Neural cell (in vitro differentiated cells): ENCODE data around the gene PHETA2.

Experiments used
- EP300 ChIP-seq: fragments of 450-650 bp; conservative IDR thresholded peaks from 2 replicates; pipeline ENCODE4 v1.6.1; 2014; ENCODE audit warnings: antibody characterized with exemption, mild to moderate bottlenecking, moderate library complexity; ENCODE audit not compliant: poor library complexity, severe bottlenecking
- EZH2 ChIP-seq: fragments of 200-600, 300-800 bp; shearing (Covaris generic), sonication (generic); IDR thresholded peaks from 2 replicates; pipeline ENCODE4 v1.6.1; 2014; ENCODE audit warnings: antibody characterized with exemption, low read length, borderline replicate concordance, mild to moderate bottlenecking; ENCODE audit not compliant: insufficient read depth, poor library complexity, severe bottlenecking
- MXI1 ChIP-seq: fragments of 450-650 bp; conservative IDR thresholded peaks from 2 replicates; pipeline ENCODE4 v1.6.1; 2014; ENCODE audit warnings: antibody characterized with exemption, mild to moderate bottlenecking; ENCODE audit not compliant: poor library complexity, severe bottlenecking
- POLR2AphosphoS5 ChIP-seq: IDR thresholded peaks from 2 replicates; pipeline ENCODE4 v1.6.1; 2012
- RAD21 ChIP-seq: fragments of 450-650 bp; conservative IDR thresholded peaks from 2 replicates; pipeline ENCODE4 v1.6.1; 2014; ENCODE audit warnings: antibody characterized with exemption, mild to moderate bottlenecking, moderate library complexity
- SMC3 ChIP-seq: fragments of 450-650 bp; conservative IDR thresholded peaks from 2 replicates; pipeline ENCODE4 v1.6.1; 2014; ENCODE audit warnings: antibody characterized with exemption, mild to moderate bottlenecking, moderate library complexity; ENCODE audit not compliant: poor library complexity
- TF ChIP-seq, protein P1 (sequence below): fragments of 450-650 bp; IDR thresholded peaks from 2 replicates; pipeline ENCODE4 v1.5.1; 2014; ENCODE audit warnings: antibody characterized with exemption, mild to moderate bottlenecking, moderate library complexity; ENCODE audit not compliant: poor library complexity, severe bottlenecking
- TF ChIP-seq, protein P2 (sequence below): IDR thresholded peaks from 2 replicates; pipeline ENCODE4 v1.6.1; 2012; ENCODE audit warnings: borderline replicate concordance

DNA sequence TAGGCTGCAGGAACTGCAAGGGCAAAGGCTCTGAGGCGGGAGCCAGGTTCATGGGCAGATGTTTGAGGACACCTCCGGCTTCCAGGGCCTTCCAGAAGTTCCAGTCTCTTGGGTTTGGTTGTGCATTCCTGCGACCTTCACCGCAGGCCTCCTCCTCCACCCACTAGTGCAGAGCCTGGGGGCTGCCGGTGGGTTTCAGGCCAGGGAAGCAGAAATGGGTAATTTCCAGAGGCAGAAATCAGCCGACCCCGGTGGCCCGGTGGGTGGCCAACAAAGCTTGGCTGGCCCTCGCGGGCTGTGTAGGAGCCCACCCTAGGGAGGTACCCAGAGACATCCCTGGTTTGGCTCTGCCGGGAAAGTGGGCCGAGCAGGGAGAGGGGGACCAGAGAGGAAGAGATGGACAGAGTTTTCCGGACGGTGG is 417 bp upstream of the PHETA2 start:
- TF ChIP-seq, protein P1, sequence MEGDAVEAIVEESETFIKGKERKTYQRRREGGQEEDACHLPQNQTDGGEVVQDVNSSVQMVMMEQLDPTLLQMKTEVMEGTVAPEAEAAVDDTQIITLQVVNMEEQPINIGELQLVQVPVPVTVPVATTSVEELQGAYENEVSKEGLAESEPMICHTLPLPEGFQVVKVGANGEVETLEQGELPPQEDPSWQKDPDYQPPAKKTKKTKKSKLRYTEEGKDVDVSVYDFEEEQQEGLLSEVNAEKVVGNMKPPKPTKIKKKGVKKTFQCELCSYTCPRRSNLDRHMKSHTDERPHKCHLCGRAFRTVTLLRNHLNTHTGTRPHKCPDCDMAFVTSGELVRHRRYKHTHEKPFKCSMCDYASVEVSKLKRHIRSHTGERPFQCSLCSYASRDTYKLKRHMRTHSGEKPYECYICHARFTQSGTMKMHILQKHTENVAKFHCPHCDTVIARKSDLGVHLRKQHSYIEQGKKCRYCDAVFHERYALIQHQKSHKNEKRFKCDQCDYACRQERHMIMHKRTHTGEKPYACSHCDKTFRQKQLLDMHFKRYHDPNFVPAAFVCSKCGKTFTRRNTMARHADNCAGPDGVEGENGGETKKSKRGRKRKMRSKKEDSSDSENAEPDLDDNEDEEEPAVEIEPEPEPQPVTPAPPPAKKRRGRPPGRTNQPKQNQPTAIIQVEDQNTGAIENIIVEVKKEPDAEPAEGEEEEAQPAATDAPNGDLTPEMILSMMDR = no peak
- no peak for TF ChIP-seq EZH2
- no peak for TF ChIP-seq RAD21
- TF ChIP-seq, protein P2, sequence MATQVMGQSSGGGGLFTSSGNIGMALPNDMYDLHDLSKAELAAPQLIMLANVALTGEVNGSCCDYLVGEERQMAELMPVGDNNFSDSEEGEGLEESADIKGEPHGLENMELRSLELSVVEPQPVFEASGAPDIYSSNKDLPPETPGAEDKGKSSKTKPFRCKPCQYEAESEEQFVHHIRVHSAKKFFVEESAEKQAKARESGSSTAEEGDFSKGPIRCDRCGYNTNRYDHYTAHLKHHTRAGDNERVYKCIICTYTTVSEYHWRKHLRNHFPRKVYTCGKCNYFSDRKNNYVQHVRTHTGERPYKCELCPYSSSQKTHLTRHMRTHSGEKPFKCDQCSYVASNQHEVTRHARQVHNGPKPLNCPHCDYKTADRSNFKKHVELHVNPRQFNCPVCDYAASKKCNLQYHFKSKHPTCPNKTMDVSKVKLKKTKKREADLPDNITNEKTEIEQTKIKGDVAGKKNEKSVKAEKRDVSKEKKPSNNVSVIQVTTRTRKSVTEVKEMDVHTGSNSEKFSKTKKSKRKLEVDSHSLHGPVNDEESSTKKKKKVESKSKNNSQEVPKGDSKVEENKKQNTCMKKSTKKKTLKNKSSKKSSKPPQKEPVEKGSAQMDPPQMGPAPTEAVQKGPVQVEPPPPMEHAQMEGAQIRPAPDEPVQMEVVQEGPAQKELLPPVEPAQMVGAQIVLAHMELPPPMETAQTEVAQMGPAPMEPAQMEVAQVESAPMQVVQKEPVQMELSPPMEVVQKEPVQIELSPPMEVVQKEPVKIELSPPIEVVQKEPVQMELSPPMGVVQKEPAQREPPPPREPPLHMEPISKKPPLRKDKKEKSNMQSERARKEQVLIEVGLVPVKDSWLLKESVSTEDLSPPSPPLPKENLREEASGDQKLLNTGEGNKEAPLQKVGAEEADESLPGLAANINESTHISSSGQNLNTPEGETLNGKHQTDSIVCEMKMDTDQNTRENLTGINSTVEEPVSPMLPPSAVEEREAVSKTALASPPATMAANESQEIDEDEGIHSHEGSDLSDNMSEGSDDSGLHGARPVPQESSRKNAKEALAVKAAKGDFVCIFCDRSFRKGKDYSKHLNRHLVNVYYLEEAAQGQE = no peak
- no peak for TF ChIP-seq EP300
- TF ChIP-seq SMC3 = no peak
- no peak for TF ChIP-seq POLR2AphosphoS5
- TF ChIP-seq MXI1 = no peak
